HG02938 (cell line): ENCODE results near the gene PIGR.

Experiments
- ATAC-seq: cut with Tn5 transposase; IDR thresholded peaks from one replicate; pipeline ENCODE4 v1.9.1; 2021; ENCODE audit warnings: mild to moderate bottlenecking, moderate library complexity; ENCODE audit not compliant: unreplicated experiment

The PIGR gene

DNA sequence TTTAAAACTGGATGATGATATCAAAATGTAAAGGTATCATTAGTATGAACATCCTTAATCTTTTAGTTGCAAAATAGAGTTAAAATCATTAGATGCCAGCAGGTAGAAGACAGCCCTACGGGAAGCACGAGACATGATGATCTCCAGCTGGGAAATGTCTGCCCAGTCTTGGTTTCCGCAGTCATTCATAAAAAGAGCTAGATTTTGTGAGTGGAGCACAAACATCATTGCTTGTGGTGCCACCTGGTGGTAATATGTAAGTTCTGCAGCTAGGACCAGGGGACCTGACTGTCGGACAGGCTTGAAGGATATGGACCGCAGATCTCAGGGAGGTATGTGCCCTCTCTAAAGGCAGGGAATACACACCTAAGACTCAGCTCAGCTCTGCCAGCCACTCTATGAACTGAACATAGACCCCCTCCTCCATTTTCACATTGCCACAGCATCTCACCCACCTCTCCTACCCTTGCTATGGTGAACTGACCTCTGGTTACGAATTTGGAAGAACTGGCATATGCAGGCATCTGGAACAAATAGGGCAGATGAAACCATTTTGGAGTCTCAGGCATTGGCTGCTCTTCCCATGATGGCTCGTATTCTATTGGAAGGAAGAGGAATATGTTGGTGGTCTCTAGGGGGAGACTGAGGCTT, 33.7 kb downstream of the PIGR start:
- no peak for ATAC-seq

DNA sequence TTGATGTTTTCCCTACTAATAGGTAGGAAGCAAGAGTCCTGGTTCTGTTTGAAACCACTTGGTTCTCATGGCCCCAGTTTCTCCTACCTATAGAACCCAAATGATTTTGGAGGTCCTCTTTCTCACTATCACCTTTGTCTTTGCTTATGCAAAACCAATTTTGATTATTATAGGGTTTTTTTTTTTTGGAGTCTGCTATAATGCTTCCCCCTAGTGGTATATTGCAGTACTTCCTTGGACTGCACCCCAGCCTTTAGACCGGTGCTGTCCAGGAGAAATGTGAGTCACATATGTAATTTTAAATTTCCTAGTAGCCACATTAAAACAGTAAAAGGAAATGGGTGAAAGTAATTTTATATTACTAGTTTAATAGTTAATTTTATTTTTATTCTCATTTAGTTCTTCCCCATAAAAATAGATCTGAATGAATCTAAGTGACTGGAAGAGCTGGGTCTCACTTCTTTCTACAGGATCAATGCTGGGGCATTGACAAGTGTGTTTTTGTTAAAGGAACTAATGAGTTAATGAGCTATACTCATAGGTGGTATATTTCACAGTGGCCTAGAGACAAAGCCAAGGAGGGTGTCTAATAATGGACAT, 35.1 kb downstream of the PIGR start:
- no peak for ATAC-seq

DNA sequence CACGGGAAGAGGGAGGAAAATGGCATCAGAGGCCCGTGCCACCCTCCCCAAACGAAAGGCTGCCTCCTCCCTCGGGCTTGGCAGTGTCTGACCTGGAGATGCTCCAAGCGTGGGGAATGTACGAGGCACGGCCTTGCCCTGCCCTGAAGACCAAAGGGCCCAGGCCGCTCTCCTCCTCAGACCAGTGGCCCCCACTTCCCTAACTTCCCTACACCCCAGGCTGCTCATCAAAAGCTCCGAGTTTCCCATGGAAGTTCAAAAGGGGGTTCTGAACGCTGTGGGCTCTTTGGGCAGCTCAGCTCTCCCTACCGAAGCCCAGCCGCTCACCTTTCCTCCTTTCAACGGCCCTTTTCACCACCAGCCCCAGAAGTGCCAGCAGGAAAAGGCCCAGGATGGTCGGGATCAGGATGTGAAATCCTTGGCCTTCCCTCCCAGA, 36.4 kb downstream of the PIGR start:
- ATAC-seq, result no peak

DNA sequence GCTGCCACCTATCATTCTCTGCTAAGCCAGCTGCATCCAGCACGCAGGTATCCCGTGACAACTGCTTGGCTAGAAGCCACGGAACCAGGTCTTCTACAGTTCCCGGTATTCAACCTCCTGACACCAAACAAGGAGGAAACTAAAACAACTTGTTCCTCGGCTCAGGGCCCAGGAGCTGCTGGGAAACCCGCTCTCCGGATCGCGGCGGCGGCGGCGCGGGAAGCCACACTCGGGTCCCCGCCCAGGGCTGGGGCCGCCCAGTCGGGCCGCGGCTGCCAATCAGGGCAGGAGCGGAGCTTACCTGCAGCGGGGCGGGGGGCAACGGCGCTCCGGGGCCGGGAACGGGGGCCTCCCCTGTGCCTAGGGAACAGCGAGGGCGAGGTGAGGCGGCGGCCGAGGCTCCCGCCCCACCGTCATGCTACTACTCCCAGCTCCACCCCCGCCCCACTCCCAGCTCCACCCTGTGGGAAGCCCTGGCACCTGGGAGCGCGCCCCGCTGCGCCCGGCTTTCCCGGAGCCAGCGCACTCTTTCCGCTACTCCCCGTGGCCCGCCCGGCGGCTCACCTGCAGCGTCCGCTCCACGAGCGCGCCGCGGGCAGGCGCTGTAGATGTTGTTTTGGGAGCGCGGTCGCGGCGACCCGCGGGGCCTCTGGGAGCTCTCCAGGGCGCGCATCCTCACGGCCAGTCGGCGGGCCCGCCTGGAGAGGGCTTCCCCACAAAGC, 36.9 kb downstream of the PIGR start:
- no peak for ATAC-seq

DNA sequence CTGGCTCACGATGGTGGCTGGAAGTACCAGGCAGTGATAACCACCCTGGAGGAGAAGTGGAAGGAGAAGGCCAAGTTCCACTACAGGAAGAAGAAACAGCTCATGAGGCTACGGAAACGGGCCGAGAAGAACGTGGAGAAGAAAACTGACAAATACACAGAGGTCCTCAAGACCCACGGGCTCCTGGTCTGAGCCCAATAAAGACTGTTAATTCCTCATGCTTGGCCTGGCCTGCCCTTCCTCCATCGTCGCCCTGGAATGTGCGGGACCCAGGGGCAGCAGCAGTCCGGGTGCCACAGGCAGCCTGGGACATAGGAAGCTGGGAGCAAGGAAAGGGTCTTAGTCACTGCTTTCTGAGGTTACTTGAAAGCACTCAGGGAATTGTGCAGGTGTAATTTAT, 38.2 kb downstream of the PIGR start:
- ATAC-seq, result no peak

DNA sequence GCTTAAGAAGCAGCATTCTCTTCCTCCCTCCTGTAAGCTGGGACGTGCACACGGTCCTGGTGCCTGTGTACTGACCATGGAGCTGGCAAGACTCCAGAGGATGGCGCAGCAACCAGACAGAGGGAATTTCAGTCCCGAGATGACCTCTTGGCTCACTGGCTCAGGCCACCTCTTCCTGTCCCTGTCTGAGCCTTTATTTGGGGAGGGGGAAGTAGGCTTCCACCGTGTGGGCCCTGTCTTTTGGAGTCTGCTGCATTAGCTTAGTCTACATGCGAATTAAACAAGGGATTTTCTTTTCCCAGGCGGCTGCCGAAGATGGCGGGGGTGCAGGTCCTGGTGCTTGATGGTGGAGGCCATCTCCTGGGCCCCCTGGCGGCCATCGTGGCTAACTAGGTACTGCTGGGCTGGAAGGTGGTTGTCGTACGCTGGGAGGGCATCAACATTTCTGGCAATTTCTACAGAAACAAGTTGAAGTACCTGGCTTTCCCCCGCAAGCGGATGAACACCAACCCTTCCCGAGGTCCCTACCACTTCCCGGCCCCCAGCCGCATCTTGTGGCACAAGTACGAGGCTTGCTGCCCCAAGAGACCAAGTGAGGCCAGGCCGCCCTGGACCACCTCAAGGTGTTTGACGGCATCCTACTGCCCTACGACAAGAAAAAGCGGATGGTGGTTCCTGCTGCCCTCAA, 38.8 kb downstream of the PIGR start:
- no peak for ATAC-seq

DNA sequence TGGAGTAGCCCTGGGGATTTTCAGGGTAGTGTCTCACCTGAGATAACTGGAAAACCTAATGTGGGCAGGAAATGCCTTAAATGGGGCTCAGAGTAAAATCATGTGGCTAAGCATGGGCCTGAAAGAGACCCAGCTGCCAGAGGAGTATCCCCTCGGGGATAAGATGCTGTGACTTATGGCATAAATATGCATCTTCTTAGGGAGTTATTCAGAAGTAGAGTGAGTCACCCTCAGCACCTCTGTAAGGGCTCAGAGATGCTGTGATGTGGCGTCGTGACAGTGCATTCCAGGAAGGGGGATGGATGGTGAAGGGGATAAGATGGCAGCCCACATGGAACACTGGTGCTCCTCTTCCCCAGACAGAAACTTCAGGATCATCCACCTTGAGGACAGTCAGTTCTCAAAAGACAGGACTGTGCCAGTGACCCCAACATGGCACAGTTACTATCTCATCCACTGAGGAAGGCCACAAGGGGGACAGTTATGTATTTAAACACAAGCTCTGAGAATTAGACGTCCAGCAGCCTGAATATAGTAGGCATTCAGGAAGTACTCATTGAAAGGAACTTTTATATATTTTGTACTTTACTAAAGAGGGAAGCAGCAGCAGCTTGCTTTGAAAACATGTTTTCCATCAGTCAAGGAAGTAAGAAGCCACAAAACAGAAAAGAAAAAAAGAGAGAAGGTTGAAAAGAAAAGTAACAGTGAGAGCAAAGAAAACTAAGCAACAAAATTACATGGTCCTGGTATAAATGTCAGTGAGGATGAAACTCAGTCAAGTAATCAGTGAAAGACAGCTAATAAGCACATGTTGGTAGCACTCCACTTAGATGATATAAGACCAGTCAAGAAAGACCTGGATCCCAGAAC, 40.7 kb downstream of the PIGR start:
- no peak for ATAC-seq

DNA sequence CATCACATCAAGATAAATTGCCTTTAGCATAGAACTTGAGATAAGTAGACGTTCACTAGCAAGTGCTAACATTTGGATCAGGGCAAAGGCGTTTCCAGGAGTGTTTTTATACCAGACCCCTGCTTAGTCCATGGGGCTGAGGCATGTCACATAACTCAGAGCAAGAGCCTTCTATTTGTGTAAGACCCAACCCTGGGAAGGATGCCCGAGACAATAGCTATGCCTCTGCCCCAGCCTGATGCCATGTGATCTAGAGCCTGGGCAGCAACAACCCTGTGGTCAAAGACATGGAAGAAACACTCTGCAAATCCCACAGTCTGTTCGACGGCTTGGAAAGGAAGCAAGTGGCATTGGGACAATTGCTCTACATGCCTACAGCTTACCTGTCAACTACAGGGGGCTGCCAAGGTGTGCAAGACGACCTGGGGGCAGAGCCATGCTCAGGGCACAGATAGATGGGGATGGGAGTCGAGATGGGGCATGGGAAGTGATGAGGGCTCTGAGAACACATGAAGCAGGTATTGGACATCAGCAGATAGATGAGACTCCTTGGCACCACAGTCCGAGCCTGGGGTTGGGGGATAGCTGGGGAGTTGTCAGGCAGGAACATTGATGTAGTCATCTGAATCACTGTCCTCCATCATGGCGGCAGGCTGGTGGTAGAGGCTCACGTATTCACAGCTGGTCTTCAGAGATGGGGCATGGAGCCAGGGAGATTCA, 41.7 kb downstream of the PIGR start:
- no peak for ATAC-seq

DNA sequence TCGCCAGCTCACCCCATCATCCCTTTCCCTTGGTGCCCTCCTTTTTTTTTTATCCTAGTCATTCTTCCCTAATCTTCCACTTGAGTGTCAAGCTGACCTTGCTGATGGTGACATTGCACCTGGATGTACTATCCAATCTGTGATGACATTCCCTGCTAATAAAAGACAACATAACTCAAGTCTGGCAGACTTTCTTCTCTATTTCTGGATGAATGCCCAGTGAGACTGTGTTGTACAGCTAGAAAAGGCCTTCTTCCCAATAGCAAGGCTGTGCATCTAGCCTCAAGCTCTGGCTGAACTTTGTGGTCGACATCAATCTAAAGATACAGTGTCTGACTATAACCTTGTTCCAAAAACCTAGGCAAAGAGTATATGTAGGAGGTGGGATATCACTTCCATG, 42.6 kb downstream of the PIGR start:
- ATAC-seq, result no peak

DNA sequence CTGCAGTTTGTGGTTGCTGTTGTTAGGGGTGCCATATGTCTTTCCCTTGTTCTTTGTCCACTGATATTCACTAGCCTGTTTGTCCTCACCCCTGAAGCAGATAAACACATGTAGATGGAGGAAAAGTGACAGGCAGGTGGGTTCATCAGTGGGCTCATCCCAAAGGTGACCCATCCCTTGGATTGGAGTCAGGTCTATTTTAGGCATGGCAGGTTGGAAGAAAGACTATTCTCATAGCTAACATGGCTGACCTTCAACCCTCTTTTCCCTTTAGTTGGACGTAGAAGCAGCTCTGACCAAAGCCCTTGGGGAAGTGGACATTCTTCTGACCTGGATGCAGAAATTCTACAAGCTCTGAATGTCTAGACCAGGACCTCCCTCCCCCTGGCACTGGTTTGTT, 43.6 kb downstream of the PIGR start:
- ATAC-seq, result no peak

DNA sequence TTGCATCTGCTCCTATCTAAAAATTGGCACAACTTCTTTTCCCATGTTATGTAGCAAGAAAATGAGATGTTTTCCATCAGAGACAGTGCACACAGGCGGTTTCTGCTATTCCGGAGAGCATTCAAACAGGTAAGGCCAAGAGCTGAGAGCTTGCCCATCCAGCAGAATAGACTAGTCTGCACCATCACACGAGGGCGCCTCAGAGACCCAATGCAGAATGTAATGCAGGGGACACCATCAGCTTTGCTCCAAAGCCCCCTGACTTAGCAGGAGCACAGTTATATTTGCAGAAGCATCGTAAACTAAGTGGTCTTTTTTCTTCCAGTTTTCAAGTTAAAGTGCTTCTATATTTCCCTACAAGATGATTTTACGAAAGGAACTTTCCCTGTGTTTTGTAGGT, 44.3 kb downstream of the PIGR start:
- no peak for ATAC-seq

DNA sequence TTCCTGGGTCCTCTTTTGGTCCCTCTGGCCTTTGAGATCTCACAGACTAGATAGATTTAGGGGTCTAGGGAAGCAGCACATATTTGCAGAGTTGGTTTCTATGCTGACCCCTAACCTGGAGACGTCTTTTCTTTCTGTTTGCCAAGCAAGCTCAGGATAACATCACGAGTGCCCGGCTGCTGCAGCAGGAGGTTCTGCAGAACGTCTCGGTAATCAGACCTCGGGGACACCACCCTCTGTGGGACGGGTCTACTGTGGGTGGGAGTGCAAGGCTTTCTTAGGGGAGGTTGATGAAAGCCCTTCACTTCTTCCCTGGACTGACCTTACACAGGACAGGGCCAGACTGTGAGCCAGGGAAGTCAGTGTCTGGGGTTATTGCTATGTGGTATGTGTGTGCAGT, 46.1 kb downstream of the PIGR start:
- no peak for ATAC-seq

DNA sequence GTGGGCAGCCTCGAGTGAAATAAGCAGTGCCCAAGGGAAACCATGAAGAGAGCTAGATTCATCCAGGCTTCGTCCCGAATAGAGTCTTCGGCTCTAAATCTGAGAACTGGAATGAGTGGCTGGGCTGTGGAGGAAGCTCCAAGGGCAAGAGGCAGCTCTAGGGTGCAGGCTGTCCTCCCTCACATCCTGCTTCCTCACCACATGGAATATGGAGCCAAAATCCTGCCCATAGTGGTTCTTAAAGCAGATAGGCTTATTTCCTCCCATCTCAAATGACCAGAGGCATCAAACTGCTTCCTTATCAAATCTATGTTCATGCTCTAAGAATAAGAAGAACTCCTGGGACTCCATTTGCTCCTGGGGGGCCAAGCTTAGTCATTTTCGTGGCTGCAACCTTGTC, 46.5 kb downstream of the PIGR start:
- ATAC-seq, result no peak

DNA sequence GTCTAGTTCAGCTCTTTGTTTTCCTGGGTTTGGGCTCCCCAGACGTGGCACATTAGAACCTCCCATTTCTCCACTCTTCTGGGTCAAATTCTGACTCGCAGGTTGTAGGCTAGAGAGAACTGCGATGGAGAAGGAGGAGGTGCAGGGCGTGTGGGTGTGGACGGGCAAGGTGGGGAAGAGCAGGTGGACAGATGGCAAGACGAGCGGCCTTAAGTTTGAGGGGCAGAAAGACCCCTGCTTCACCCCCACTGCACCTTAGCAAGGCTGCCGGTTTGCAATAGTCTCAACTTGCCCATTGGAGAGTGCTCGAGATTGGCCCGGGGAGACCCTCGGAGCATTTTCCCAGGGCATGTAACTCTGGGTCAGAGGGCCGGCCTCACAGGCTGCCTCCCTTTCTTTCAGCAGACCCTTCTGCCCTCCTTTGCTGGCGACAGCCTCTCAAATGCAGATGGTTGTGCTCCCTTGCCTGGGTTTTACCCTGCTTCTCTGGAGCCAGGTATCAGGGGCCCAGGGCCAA, 47.3 kb downstream of the PIGR start:
- ATAC-seq, result no peak

DNA sequence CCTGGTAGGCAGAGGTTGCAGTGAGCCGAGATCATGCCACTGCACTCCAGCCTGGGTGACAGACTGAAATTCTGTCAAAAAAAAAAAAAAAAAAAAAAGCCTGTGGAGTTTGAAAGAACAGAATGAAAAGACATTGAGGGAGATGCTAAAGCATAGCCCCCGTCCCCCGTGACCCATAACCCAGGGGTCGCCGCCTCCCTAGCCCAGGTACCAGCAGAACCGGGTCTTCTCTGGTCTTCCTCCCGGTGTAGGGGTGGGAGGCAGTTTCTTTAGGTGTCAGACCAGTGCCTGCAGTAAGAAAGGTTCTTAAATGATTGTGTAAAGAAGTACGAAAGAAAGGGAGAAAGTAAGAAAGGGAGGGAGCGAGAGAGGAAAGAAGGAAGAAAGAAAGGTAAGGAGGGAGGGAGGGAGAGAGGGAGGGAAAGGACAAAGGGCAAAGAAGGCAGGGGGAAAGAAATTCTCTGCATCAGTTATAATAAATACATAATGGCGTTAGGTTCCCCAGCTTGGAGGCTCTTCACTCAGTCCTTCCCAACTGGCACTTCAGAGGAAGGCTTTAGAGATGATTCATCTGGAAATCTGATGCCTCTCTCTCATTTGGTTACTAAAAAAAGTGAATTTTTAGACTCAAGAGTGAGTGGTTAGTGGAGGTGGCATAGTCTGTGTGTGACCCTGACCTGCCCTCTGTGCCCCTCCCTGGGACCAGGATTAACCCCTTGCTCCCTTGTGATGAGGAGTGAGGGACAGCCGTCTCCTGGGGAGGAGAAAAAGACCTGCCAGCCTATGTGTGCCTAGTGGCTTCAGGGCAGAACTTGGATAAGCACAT, 48.0 kb downstream of the PIGR start:
- no peak for ATAC-seq

DNA sequence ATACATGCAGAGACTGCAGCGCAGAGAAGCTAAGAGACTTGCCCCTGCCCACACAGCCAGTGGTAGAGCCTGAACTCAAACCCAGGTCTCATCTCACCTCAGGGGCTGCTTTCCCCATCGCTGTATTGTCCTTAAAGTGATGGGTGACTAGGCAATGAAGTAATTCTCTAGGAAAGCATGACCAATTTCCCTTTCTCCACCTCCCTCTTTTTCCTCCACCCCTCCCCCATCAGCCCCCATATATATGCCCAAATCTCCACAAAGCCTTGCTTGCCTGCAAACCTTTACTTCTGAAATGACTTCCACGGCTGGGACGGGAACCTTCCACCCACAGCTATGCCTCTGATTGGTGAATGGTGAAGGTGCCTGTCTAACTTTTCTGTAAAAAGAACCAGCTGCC, 49.1 kb downstream of the PIGR start, which contains the start of gene IL24:
Gene IL24, plus strand, starts transcription at position 269 of the 400 bp plus-strand sequence. CDS start 390 bp downstream, outside the sequence.
- no peak for ATAC-seq

DNA sequence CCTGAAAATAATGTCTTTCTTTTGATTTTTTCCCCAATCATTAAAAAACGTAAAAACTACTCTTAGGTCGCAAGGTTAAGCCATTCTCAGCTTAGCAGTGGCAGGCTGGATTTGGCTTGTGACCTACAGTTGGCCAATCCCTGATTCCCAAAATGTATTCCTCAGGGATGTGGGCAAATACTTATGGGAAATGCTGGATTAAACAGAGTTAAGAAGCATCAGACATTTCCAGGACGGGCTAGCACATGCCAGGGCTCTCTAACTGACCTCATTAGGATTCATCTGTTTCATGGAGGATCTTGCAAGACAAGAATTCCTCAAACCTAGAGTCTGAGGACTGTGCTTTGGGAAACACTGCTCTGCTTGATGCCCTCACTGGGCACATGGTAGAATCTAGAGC, 50.0 kb downstream of the PIGR start:
- no peak for ATAC-seq

DNA sequence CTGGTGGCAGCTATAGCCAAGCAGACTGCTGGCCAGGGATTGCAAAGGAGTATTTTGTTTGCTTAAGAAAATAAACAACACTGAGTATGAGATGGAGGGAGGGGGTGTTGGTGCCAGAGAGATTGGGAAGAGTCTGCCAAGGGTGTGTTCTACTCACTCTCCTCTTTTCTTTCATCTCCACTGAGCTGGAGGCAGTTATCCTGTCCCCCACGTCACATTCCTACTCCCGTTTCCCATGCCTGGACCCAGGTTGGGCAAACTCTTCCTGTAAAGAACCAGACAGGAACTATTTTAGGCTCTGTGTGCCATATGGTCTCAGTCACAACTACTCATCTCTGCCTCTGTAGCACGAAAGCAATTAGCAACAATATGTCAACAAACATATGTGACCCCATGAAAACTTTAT, 50.4 kb downstream of the PIGR start:
- no peak for ATAC-seq

DNA sequence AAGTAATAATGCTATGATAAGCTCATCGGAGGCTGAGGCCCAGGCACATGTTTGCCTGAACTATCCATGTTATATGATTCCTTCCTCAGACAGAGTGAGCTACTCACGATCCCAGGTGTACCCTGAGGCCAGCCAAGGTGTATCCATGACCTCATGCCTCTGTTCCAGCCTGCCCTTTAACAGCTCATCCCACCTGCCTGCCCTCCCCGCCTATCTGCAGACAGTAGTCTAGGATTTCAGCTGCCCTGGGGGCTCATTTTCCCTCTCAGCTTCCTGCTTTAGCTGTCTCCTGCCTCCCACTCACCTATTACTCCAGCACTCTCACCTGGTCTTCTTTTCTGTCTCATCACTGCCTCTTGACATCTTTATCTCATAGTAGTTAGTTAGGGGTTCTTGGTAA, 50.9 kb downstream of the PIGR start:
- ATAC-seq, result no peak
